Measurements from ENCODE around the gene SRD5A1.
A peak's percentile ranks its signal among the peaks of the same experiment; 100 is the strongest.

SRD5A1 gene, protein sequence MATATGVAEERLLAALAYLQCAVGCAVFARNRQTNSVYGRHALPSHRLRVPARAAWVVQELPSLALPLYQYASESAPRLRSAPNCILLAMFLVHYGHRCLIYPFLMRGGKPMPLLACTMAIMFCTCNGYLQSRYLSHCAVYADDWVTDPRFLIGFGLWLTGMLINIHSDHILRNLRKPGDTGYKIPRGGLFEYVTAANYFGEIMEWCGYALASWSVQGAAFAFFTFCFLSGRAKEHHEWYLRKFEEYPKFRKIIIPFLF
- total RNA-seq: 7.5 reads per million, percentile 26 among the genes with 10 or more reads in this experiment

DNA sequence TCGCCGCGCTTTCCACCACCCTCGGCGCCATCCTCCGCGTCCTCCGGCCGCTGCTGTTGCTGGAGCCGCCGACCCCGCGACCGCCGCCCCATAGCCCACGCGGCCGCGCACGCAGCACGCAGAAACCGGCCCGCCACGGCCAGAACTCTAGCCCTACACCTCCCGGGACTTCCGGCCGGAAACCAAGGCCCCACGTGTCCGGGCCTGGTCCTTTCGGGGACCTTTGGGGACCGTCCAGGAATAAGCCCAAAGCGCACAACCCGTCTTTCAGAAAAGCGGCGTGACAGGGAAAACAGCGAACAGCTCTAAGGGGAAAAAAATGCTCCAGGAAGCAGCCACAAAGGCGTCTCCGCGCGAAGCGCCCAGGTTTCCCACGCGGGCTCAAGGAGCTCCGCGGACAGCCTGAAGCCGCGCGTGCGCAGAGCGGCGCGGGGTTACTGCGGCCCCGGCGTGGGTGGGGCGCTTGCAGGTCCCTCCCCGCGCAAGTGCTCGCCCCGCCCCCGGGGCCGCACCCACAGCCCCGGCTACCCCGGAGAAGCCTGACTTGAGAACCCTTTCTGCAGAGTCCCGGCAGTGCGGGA lies at the start of gene SRD5A1, which contains the start of gene NSUN2:
TSS of gene SRD5A1 (plus strand) at position 553 of the 581 bp plus-strand sequence. CDS start 137 bp downstream, outside the sequence.
TSS of gene NSUN2 (minus strand) at position 157 of the 581 bp plus-strand sequence. CDS start at position 92, 65 bp downstream.
- peak; percentile 88 for DNase-seq

DNA sequence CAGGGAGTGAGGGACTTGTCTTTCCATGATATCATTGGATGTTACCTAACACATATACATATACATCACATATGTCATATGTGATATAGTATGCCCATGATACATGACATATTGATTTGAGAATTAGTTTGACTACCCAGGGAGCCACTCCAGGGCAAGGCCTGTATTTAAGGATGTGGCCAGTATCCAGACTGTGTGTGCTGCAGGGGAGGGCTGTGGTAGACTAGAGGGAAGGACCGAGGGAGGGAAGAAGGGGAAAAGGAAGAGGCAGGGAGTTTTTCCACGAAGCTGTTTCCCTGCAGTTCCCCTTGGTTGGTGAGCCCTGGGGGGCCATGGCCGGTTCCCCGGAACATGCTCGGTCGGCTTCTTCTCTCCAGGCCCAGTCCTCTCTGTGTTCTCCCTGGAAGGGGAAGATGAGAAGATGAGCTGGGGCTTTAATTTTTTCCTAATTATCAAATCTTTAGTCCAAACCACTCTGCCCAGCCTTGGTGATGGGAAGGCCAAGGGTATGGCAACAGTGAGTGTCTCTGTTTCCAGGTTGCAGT lies 49.1 kb upstream of the SRD5A1 start:
- no peak for DNase-seq

DNA sequence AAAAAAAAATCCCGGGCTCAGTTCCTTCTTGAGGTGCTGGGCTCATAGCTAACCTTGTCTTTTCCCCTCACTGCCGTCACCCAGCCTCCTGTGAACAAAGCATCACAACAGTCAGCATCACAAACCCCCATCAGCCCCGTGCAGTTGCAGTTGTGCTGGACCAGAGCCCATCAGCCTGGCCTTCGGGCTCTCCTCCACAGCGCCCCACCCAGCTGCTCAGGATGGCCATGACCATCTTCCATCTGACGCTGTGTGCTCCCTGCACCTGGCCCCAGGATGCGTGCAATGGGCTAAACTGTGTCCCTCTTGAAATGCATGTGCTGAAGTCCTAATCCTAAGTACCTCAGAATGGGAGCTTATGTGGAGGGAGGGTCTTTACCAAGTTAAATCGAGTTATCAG lies 48.5 kb upstream of the SRD5A1 start:
- DNase-seq: no peak

DNA sequence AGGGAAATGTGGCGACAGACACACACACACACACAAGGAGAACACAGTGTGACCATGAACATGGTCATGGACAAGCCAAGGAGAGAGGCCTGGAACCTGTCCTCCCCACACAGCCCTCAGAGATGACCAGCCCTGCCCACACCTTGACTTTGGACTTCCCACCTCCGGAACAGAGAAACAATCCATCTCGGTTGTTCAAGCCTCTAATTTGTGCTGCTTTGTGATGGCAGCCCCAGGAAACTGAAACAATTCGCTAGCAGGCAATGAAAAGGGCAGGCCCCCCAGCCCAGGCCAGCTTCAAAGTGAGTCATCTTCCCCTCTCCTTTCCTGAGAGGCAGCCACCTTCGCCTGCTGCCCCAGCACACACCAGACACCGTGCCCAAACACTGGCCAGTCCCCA lies 48.1 kb upstream of the SRD5A1 start:
- DNase-seq: no peak

DNA sequence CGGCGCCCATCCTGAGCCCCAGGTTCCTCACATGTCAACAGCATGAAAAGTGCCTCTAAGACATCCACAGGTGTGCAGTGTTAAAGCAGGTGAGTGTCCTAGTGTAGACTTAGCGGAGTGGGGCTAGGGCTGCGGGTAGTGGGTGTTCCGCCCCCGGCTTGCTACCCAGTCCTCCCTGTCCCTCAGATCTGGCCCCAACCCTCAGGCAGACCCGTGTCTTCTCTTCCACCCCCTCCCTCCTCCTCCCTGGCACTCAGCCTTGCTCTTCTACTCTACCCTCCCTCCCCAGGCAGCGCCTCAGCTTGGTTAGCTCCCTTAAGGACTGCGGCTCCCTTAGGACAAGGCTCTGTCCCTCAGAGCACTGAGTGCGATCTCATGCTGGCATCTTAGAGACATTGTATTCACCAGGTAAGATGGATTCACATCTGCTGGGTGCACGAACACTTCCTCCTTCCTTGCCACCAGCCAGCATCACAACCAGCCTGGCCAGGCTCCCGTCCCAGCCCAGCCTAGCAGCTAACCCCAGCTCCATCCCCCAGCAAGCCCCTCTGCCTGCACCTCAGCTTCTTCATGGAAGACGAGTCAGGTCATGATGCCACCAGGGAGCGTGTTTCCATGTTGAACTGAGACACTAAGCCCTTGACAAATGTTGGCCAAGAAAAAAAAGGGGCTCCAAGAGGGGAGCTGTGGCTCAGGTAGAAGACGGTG lies 47.1 kb upstream of the SRD5A1 start:
- DNase-seq: no peak

DNA sequence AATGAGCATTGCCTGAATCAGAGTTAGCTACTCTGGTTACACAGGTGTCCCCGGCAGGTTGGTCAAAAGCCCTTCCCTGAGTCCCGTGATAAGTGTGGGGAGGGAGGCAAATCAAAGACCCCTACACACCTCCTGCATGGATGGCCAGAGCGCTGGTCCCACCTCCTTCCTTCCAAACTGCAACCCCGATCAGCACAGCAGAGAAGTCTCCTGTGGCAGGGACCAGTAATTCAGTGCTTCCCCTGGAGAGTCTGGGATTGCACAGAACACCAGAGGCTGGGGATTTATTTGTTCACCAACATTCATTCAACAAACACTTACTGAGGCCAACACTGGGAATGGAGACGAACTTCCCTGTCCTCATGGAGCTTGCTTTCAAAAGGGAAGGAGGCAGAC lies 46.6 kb upstream of the SRD5A1 start:
- no peak for DNase-seq

DNA sequence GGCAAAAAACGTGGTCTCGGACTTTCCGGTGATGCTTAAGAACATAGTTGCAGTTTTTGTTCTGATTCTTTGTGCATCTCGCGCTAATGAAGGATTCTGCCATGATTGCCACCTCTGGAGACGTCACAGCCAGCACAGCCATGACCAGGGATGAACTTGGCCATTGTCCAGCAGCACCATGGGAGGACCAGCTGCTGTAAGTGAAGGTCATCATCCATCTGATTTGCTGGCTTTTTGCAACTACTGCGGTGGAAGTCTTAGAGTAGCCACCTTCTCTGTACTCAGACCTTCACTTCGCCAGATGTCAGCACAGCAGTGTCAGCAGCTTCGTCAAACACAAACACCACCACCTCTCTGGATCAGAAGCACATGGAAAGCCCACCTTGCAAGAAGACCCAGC lies 46.1 kb upstream of the SRD5A1 start:
- no peak for DNase-seq

DNA sequence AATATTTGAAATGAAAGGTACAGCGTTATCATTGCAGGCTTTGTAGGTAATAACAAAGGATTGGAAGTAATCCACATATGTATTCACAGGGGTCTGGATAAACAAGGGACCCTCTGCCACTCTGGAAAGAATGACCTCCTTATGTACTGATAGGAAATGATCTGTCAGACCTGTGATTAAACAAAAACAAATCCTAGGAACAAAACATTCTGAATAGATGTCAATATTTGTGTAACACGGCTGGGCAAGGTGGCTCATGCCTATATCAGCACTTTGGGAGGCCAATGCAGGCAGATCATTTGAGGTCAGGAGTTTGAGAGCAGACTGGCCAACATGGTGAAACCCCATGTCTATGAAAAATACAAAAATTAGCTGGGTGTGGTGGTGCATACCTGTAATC lies 42.7 kb upstream of the SRD5A1 start:
- DNase-seq: no peak

DNA sequence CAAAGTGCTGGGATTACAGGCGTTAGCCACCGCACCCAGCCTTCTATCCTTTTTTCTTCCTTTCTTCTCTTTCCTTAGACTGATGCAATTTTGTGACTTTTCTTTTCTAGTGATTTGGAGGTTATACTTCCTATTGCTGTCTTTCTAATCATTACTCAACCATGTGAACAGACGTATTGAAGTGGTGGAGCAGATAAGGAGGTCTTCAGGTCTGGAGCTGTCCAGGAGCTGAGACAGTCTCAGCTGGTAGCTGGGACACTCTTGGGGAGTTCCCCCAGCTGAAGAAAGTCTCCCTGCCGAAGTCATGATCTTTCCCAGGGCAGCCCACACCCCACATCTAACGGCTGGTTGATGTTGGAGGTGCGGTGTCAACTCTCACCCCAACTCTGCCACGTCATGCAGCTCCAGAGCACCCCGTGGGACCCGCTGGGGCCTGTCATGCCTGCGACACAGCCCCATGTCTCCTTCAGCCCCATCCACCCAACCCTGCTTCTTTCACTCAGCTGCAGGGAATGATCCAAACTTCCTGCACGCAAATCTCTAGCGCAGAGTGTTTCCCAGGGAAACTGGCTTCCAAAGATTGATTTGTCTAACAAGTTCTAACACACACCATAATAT lies 41.5 kb upstream of the SRD5A1 start:
- no peak for DNase-seq

DNA sequence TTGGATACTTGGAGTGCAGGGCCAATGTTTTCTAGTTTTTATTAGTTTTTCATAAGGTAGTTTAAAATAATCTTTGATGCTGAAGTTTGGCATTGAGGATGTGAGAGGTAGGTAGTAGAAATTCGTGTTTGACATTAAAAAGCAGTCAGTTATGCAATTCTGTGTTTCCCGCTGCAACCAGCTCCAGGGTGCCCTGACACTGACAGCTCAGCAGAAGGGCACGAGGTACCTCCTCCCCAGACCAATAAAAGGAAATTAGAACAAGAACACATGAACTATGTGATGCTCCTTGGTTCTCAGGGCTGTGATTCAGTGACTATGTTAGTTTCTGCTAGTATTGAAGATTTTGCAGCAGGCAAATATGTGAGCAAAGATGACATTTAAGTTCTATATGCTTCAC lies 40.6 kb upstream of the SRD5A1 start:
- no peak for DNase-seq

DNA sequence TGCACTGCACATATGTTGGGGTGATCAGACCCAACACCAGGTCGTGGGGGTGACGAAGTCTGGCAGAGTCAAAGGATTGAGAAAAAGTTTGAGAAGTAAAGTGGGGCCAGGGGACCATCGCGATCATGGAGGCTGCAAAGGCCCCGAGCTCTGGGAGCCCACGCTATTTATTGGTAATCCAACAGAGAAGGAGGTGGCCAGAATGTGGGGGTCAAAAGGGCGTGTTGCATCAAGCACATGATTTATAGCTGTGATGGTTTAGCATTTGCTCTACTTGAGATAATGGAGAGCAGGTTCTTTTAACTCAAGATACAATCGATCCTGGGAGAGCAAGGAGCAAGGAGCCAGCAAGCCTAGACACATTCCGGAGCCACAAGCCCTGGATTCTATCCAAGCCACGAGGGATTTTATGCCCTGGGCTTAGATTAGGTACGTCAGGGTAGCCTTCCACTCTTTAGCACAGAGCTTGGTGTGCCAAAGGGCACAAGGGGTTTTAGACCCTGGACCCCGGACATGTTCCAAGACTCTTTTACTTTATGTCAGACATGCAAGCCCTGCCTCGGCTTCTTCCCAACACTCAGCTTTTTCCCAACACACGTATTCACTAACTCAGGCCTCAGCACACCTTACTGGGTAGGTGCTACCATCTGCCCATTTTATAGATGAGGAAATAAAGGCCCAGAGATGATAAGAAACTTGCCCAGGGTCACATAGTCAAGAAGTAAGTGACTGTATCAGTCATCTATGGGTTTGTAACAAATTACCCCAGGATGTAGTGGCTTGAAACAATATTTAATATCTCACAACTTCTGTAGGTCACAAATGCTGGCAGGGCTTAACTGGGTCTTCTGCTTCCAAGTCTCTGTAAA lies 39.9 kb upstream of the SRD5A1 start:
- DNase-seq: no peak

DNA sequence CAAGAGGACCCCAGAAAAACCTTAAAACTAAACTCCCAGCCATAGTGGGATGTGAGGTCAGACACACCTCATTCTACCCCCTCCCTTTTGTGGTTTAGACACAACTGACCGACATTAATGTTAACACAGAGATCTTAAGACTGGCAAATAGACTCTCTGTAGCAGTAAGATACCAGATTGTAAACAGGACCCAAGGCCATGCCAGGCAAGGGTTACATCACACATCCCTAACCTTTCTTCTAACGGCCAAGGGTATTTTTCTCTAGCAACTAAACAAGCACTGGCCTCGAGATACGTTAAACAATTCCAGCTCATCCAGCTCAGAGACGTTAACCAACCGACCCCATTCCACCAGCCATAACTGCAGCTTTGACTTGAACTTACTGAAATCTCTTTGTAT lies 39.2 kb upstream of the SRD5A1 start:
- DNase-seq: no peak

DNA sequence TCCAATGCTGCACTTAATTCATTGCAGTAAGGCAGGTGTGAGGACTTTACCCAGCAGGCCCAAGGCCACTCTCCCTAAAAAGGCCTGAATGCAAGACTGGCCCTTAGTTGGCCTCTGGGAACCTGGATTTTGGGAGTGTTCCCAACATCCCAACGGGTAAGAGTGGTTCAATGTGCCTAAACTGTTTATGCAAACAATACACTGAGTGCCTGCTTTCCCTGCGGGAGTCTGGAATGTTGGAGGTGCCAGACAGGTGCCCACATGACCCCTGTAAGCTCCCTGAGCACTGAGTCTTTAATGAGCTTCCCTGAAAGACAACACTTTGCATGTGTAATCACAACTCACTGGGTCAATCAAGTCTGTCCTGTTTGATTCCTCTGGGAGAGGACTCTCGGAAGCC lies 37.8 kb upstream of the SRD5A1 start:
- DNase-seq: no peak

DNA sequence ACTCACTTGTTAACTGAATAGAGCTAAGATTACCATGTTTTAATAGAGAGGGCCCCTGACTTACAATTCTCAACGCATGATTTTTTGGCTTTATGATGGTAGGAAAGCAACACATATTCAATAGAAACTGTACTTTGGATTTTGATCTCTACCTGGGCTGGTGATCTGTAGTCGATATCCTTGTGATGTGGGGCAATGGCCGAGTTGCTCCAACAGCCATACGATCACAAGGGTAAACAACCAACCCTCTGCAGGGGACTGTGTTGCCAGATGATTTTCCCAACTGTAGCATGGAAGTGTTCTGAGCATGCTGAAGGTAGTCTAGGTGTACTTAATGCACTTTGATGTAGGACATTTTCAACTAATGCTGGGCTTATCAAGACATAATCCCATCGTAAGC lies 36.9 kb upstream of the SRD5A1 start:
- DNase-seq: no peak

DNA sequence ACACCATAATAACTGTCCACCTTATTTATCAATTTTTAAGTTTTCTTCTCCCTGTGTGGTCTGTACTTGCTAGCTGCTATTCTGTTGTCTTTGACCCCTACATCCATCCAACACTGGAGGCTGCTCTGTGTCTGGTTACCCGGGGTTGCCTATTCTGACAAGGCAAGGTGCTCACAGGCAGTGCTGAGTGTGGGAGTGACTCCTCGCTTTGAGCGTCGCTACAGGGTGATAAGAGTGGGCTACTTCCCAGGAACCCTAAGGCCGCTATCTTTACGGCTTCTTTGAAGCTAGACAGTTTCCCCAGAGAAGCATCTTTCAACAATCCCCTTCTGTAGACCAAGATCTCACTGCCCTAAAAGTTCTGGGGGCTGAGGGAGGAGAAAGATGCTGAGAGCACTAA lies 35.7 kb upstream of the SRD5A1 start:
- DNase-seq: no peak

DNA sequence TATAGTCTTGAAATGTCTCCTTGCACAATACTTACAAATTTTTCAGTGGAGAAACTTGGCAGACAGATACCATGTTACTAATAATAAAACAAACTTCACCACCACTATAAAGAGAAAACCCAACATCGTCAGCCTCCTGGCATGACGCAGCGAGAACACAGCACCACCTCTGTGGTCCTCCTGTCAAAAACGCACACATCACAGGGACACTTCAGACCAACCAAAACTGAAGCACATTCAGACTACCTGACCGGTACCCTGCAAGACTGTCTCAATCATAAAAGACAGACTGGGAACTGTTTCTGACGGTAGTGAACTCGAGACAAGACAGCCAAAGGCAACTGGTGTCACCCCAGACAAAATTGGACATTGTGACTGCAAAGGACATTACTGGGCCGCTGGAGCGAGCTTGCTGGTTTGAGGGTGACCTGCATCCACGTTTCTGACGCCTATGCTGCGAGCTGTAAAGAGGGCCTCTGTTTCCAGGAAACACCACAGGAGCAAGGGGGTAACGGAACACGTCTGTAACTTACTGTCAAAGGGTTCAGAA lies 34.8 kb upstream of the SRD5A1 start:
- DNase-seq: no peak

DNA sequence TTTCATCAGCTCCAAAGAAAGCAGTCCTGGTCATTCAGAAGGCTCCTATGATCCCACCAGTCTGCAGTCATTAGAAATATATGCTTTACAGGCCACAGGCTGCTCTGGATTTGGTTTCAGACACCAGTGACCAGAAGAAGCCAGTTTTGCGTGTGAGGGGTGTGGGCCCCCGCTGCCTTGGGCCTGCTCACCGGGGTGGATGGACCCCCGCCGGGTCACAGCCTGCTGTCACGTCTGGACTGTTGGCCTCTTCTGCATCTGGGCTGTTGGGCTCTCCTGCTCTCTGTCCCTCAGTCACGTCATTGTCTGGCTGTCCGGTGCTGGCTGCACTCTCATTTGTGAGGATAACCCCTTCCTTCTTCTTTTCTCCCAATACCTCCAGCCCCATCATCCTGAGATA lies 33.5 kb upstream of the SRD5A1 start:
- no peak for DNase-seq

DNA sequence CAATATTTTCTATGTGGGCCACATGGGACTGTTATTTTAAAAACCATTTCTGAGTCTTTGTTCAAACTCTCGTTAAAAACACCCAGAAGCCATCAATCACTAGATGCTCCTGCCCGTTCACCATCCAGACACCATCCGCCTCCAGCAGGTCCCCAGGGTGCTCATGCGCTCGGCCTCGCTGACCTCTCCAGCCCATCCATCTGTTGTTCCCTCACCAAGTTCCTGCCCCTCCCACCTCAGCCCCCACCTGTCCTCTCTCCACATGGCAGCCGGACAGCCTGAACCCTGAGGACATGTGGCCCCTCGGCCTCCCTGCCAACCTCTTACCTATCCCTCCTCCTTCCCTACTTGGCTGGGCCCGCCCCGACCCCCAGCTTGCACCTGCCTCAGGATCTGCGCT lies 32.0 kb upstream of the SRD5A1 start:
- no peak for DNase-seq

DNA sequence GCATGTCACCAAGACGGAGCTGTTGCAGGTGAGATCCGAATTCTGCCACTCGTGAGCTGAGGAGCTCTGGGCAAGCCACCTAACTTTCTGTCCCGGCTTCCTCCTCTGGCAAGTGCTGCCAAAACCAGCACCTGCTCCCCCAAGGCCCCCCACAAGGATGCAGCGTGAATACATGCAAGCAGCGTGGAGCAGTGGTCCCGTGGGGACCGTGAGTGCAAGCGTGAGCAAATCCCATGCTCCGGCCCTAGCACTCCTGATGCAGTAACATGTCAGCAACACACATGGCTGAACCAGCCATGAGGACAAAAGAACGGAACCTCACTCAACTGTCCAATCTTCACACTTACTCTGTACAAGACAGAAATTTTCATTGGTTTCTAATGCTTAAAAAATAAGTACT lies 31.4 kb upstream of the SRD5A1 start:
- DNase-seq: no peak

DNA sequence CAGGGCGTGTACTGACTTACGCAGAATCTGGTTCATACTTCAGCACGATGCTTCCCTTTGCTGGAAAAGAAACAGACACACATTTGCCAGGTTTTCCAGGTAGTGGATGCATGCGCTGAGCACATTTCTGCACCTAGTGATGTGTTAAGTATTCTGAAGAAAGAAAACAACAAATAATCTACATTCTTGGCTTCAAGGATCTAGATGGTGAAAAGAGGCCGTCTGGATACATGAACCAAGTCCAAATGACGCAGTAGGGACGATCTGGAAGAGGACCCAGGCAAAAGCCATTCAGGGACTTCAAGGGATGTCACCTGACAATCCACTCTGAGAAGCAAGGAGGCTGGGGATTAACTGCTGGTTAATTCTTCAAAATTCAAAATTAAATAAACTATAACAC lies 30.8 kb upstream of the SRD5A1 start:
- no peak for DNase-seq

DNA sequence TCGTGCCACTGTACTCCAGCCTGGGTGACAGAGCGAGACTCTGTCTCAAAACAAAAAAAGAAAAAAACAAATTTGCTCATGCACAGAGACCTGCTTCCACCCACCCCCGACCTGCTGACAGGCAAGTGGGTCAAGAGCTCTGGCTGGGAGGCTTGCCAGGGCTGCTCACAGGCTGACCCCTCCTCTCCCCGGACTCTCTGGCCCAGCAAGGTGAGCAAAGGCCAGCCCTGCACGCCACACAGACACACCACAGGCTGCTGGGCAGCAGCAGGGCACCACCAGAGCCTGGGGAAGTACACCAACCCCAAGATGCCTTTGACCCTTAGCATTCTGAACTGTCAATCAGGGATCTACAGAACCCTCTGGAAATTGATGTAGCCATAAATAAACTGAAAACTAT lies 29.6 kb upstream of the SRD5A1 start:
- DNase-seq: no peak

DNA sequence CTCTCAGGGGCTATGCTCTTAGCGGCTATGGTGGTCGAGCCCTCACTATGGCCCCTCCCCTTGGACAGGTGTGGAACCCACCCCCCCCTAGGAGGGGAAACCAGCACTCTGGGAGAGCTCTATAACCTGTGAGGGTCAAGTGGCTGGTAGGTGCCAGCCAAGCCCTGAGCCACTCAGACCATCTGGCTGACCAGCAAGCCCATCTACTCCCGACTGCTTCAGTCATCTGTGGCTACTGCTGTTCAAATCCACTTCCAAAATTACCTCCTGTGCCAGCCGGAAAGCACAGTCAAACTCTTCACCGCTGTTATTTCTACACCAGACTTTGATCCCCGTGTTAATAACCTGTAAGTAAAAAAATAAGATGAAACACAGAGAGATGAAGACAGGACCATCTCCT lies 28.9 kb upstream of the SRD5A1 start:
- DNase-seq: no peak
